Measurements from ENCODE around the gene IL4. TPM values are rescaled to one million over a fixed set of nuclear protein-coding genes. Genes with fewer than 3 reads are reported as not detected.

IL4 gene
- total RNA-seq, 2 experiments from 2014 or later, result not detected

GRCh38 chr5:132644177-132644576, 29.6 kb upstream of the IL4 start:
- CTCF ChIA-PET, result interaction anchor here (1.8 kb wide), 2 partner anchors 14 to 117 kb away, joined by 4 to 6 read pairs; partner anchors contain the start of gene IL13

DNA sequence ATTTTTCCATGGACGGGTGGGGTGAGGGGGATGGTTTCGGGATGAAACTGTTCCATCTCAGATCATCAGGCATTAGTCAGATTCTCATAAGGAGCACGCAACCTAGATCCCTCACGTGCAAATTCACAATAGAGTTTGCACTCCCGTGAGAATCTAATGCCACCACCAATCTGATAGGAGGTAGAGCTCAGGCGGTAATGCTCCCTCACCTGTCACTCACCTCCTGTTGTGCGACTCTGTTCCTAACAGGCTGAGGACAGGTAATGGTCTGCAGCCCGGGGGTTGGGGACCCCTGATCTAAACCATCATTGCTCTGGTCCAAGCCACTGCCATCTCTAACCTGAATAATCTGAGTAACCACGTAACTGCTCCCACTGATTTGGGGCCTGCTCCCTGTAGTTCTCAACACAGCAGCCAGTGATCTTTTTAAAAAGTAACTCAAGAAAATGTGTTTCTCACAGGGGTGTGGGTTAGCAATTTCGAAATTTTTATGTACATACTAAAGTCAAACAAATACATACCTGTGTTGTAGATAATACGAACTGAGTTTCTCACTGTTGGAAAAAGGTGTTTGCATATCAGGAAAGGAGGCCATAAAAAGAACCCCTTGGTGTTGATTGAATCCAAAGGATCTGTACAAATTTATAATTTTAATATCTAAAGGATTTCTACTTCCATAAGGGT, 27.1 kb upstream of the IL4 start:
- Mint-ChIP-seq H3K27me3 (ENCODE audit: low read depth) (peaks cover 2% of the 10 kb centered on the region), H3K4me3 (no peak overlapping the region), H3K27ac (no peak overlapping the region), H3K36me3 (ENCODE audit: low read depth) (peaks cover 54% of the 10 kb centered on the region), H3K4me1 (ENCODE audit: low read depth) (peaks cover 22% of the 10 kb centered on the region), H3K9me3 (ENCODE audit: insufficient read depth) (peaks cover 9% of the 10 kb centered on the region)
- POLR2A ChIA-PET, result interaction anchor here (0.8 kb wide), 1 partner anchor 11 kb away, joined by 3 read pairs; no protein-coding TSS in a partner anchor
- DNase-seq, result peak; percentile 19
- CTCF ChIA-PET, result interaction anchor here (2.0 kb wide), 1 partner anchor 8 kb away, joined by 6 read pairs; no protein-coding TSS in a partner anchor
- ATAC-seq, result no peak

More at GRCh38 chr5:132644177-132644576, 29.6 kb upstream of the IL4 start:
- ATAC-seq (no peak), DNase-seq (no peak)
- peaks cover 64% of the 10 kb centered on the region for H3K36me3 Mint-ChIP-seq (ENCODE audit: low read depth)
- H3K4me1 Mint-ChIP-seq (ENCODE audit: low read depth), result peaks cover 47% of the 10 kb centered on the region
- H3K4me3 Mint-ChIP-seq, result no peak overlapping the region
- POLR2A ChIA-PET, result no interaction called here
- H3K27ac Mint-ChIP-seq, result no peak overlapping the region
- H3K9me3 Mint-ChIP-seq (ENCODE audit: insufficient read depth), result peaks cover 9% of the 10 kb centered on the region
- H3K27me3 Mint-ChIP-seq (ENCODE audit: low read depth), result no peaks in the 10 kb centered on the region

DNA sequence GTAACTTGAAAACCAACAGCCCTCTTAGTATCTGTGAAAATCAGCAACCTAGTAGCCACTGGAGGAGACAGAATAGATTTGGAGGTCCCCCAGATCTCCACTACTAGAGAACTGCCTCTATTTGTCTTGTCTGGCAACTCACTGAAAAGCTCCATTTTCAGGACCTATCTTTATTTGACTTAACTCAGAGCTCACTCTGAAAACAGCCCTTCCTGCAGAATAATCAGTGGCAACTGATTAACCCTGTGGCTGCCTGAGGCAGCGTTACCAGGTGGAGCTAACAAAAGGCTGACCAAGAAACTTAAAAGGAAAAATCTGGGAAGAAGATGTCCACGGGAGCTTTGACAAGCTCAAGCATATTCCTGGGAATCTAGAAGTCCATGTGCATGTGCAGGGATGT, 26.3 kb upstream of the IL4 start:
- peaks cover 2% of the 10 kb centered on the region for H3K27me3 Mint-ChIP-seq (ENCODE audit: low read depth)
- POLR2A ChIA-PET, result interaction anchor here (1.0 kb wide), 1 partner anchor 20 kb away, joined by 3 read pairs; no protein-coding TSS in a partner anchor
- H3K27ac Mint-ChIP-seq, result no peak overlapping the region
- CTCF ChIA-PET, result interaction anchor here (2.0 kb wide), 1 partner anchor 8 kb away, joined by 6 read pairs; no protein-coding TSS in a partner anchor
- peaks cover 14% of the 10 kb centered on the region for H3K4me1 Mint-ChIP-seq (ENCODE audit: low read depth)
- peaks cover 9% of the 10 kb centered on the region for H3K9me3 Mint-ChIP-seq (ENCODE audit: insufficient read depth)
- no peak overlapping the region for H3K4me3 Mint-ChIP-seq
- peak; percentile 9 for DNase-seq
- ATAC-seq, result no peak
- peaks cover 47% of the 10 kb centered on the region for H3K36me3 Mint-ChIP-seq (ENCODE audit: low read depth)

DNA sequence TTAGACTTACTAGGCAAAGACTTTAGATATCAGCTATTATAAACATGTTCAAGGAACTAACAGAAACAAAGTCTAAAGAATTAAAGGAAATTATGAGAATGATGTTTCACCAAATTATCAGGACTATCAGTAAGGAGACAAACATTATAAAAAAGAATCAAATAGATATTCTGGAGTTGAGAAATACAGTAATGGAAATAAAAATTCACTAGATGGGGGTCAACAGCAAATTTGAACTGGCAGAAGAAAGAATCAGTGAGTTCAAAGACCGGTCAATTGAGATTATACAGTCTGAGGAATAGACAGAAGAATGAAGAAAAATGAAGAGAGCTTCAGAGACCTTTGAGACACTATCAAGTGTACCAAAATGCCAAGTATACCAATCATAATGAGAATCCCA, 25.4 kb upstream of the IL4 start:
- no peak for ATAC-seq
- POLR2A ChIA-PET, result interaction anchor here (1.0 kb wide), 1 partner anchor 19 kb away, joined by 3 read pairs; no protein-coding TSS in a partner anchor
- no peak overlapping the region for H3K4me3 Mint-ChIP-seq

DNA sequence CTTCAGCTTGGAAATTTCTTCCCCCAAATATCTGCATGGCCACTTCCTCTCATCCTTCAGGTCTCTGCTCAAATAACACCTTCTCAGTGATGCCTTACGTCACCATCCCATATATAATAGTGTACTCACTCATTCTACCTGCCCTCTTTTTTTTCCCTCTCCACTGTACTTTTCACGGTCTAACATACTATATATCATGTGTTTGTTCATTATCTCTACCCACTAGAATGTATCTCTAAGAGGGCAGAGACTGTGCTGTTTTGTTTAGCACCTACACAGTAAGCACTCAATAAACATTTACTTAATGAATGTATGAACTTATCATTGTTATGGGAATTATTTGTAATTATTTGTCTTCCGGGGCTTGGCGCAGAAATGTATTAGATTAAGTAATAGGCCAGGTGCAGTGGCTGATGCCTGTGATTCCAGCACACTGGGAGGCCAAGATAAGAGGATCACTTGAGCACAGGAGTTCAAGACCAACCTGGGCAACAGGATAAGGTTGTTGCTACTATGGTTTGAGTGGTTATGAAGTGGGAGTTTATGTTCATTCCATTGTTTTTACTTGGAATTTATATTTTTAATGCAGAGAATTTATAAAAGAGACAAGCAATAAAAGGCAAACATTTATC, 21.8 kb upstream of the IL4 start:
- no peak overlapping the region for H3K4me3 Mint-ChIP-seq
- no peak for ATAC-seq
- H3K36me3 Mint-ChIP-seq (ENCODE audit: low read depth), result peaks cover 17% of the 10 kb centered on the region
- ChIA-PET CTCF (no interaction called here), POLR2A (no interaction called here)
- H3K27ac Mint-ChIP-seq, result no peak overlapping the region
- peaks cover 8% of the 10 kb centered on the region for H3K27me3 Mint-ChIP-seq (ENCODE audit: low read depth)
- peaks cover 8% of the 10 kb centered on the region for H3K4me1 Mint-ChIP-seq (ENCODE audit: low read depth)
- peaks cover 9% of the 10 kb centered on the region for H3K9me3 Mint-ChIP-seq (ENCODE audit: insufficient read depth)
- no peak for DNase-seq

More for the DNA sequence above, 25.4 kb upstream of the IL4 start:
- no peak overlapping the region for H3K27ac Mint-ChIP-seq
- CTCF ChIA-PET, result interaction anchor here (1.4 to 2.0 kb wide), 2 partner anchors 9 to 59 kb away, joined by 3 to 6 read pairs; no protein-coding TSS in a partner anchor
- peaks cover 38% of the 10 kb centered on the region for H3K36me3 Mint-ChIP-seq (ENCODE audit: low read depth)
- DNase-seq, result no peak
- H3K27me3 Mint-ChIP-seq (ENCODE audit: low read depth), result peaks cover 3% of the 10 kb centered on the region
- peaks cover 9% of the 10 kb centered on the region for H3K9me3 Mint-ChIP-seq (ENCODE audit: insufficient read depth)
- H3K4me1 Mint-ChIP-seq (ENCODE audit: low read depth), result peaks cover 5% of the 10 kb centered on the region

DNA sequence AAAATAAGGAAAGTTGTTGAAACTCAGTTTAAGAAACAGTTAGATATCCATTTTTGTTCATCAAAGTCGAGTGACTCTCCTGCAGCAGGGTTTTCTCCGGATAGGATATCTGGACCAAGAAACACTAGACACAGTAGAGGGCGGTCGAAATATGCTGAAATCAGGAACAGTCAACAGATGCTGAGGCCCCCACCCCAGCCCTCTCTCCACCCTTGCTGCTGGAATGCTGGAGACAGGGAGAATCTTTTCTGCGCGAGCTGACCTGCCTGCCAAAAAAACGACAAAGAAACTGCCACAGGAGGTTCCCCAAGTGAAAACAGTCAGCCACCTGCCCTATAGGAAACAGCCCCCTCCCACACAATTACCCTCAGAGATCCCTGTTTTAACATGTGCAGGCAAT, 20.1 kb upstream of the IL4 start:
- DNase-seq (no peak), ATAC-seq (no peak)
- H3K4me3 Mint-ChIP-seq, result no peak overlapping the region
- H3K27ac Mint-ChIP-seq, result no peak overlapping the region
- CTCF ChIA-PET, result no interaction called here
- H3K27me3 Mint-ChIP-seq (ENCODE audit: low read depth), result peaks cover 8% of the 10 kb centered on the region
- POLR2A ChIA-PET, result interaction anchor here (0.7 kb wide), 1 partner anchor 40 kb away, joined by 3 read pairs; no protein-coding TSS in a partner anchor
- peaks cover 21% of the 10 kb centered on the region for H3K4me1 Mint-ChIP-seq (ENCODE audit: low read depth)
- H3K9me3 Mint-ChIP-seq (ENCODE audit: insufficient read depth), result peaks cover under 1% of the 10 kb centered on the region
- peaks cover 4% of the 10 kb centered on the region for H3K36me3 Mint-ChIP-seq (ENCODE audit: low read depth)

DNA sequence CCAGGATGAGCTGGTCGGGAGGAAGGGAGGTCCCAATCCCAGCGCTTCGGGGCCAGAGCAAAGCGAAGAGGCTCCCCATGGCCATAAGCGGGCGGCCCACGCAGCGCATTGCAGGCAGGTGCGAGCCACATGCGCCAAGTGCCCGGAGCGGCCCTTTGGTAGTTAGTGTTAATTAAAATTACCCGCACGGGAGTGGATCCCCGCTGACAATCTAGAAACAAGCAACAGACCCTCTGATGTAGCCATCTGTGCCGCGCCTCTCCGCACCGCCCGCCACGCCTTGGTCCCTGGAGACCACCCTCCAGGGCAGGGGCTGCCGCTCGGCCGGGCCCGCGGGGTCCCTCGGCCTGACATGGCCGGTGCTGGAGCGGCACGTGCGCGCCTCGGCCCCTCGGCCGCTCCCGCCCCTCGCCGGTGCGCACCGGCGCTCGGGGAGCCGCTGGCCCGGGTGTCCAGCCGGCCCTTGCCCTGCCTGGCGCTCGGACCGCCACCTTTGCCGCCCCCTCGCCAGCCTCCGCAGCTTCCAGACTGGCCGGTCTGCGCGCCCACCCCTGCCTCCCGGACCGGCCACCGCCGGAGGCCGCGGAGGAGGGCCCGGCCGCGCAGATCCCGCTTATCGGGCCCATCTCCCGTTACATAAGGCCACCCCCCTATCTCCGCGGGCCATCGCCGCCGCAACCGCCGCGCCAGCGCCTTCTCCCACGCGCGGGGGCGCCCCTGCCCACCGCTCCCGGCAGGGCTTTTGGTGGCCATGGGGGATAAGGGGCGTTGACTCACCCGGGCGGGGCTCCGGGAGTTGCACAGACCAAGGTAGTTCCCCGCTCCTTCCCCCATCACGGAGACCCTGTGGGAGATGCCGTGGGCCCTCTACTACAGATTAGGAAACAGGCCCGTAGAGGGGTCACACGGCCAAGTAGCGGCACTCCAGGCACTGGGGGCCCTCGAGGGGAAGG, 17.7 kb upstream of the IL4 start:
- peak; percentile 55 for ATAC-seq
- peak overlapping the region; percentile 51 for H3K4me3 Mint-ChIP-seq
- ChIA-PET POLR2A (interaction anchor here (0.6 to 1.0 kb wide), 2 partner anchors 73 to 99 kb away, joined by 3 read pairs; no protein-coding TSS in a partner anchor), CTCF (no interaction called here)
- H3K36me3 Mint-ChIP-seq (ENCODE audit: low read depth), result peaks cover 2% of the 10 kb centered on the region
- H3K9me3 Mint-ChIP-seq (ENCODE audit: insufficient read depth), result no peaks in the 10 kb centered on the region
- H3K27me3 Mint-ChIP-seq (ENCODE audit: low read depth), result peaks cover 8% of the 10 kb centered on the region
- peak overlapping the region; percentile 72 for H3K27ac Mint-ChIP-seq
- H3K4me1 Mint-ChIP-seq (ENCODE audit: low read depth), result peaks cover 24% of the 10 kb centered on the region
- DNase-seq, result peak; percentile 44

- Mint-ChIP-seq H3K27ac (peak overlapping the region; percentile 72), H3K36me3 (ENCODE audit: low read depth) (no peaks in the 10 kb centered on the region), H3K4me3 (peak overlapping the region; percentile 51), H3K27me3 (ENCODE audit: low read depth) (peaks cover 6% of the 10 kb centered on the region), H3K9me3 (ENCODE audit: insufficient read depth) (no peaks in the 10 kb centered on the region), H3K4me1 (ENCODE audit: low read depth) (peaks cover 30% of the 10 kb centered on the region)
- POLR2A ChIA-PET, result interaction anchor here (0.8 to 1.0 kb wide), 2 partner anchors 100 to 1374 kb away, joined by 3 read pairs; no protein-coding TSS in a partner anchor
- peak; percentile 44 for ATAC-seq
- CTCF ChIA-PET, result interaction anchor here (1.1 to 1.6 kb wide), 2 partner anchors 12 to 25 kb away, joined by 4 read pairs; no protein-coding TSS in a partner anchor
- no peak for DNase-seq
These were observed 16.9 kb upstream of the IL4 start for GRCh38 chr5:132656774-132657355.

- peaks cover 6% of the 10 kb centered on the region for H3K27me3 Mint-ChIP-seq (ENCODE audit: low read depth)
- no peak for DNase-seq
- H3K36me3 Mint-ChIP-seq (ENCODE audit: low read depth), result no peaks in the 10 kb centered on the region
- H3K4me1 Mint-ChIP-seq (ENCODE audit: low read depth), result peaks cover 38% of the 10 kb centered on the region
- ATAC-seq, result peak; percentile 9
- ChIA-PET POLR2A (interaction anchor here (0.8 kb wide), 2 partner anchors 17 to 1373 kb away, joined by 3 to 4 read pairs; no protein-coding TSS in a partner anchor), CTCF (interaction anchor here (0.8 to 4.4 kb wide), 8 partner anchors 13 to 163 kb away, joined by 3 to 24 read pairs (median 4); no protein-coding TSS in a partner anchor)
- peak within 1 kb of the TSS; percentile 72 for H3K27ac Mint-ChIP-seq
- no peaks in the 10 kb centered on the region for H3K9me3 Mint-ChIP-seq (ENCODE audit: insufficient read depth)
- H3K4me3 Mint-ChIP-seq, result peak within 1 kb of the TSS; percentile 51
These were observed 16.0 kb upstream of the IL4 start, which contains the start of gene IL13 for GRCh38 chr5:132657676-132658380. IL13 (plus strand) TSS chr5:132658173; CDS start chr5:132658187, 14 bp downstream.
